GM18519 (cell line): ENCODE data around the gene PCSK7.

Experiments
- ATAC-seq: cut with Tn5 transposase; IDR thresholded peaks from one replicate; pipeline ENCODE4 v1.9.1; 2021; ENCODE audit warnings: mild to moderate bottlenecking, moderate library complexity; ENCODE audit not compliant: unreplicated experiment, low FRiP score

PCSK7 gene

GRCh38 chr11:117232092-117232878 lies 412 bp upstream of the PCSK7 start, which contains the start of gene RNF214:
RNF214 (plus strand) TSS chr11:117232671; CDS start chr11:117234273, 1,602 bp downstream.
- ATAC-seq, result no peak

- ATAC-seq, result no peak
These were observed 653 bp downstream of the PCSK7 start for GRCh38 chr11:117230999-117231841.

GRCh38 chr11:117230286-117230961 lies 1.4 kb downstream of the PCSK7 start:
- ATAC-seq, result no peak

GRCh38 chr11:117229931-117230285 lies 2.0 kb downstream of the PCSK7 start:
- no peak for ATAC-seq

GRCh38 chr11:117229411-117229810 lies 2.5 kb downstream of the PCSK7 start:
- ATAC-seq, result no peak

- ATAC-seq, result no peak
These were observed 3.8 kb downstream of the PCSK7 start for GRCh38 chr11:117228091-117228490.

- ATAC-seq, result no peak
These were observed 5.2 kb downstream of the PCSK7 start for GRCh38 chr11:117226388-117227385.

- no peak for ATAC-seq
These were observed 6.2 kb downstream of the PCSK7 start for GRCh38 chr11:117225553-117226170.

GRCh38 chr11:117223741-117224689 lies 7.9 kb downstream of the PCSK7 start:
- ATAC-seq, result no peak

- ATAC-seq, result no peak
These were observed 8.7 kb downstream of the PCSK7 start for GRCh38 chr11:117222991-117223740.

- no peak for ATAC-seq
These were observed 9.9 kb downstream of the PCSK7 start for GRCh38 chr11:117221775-117222517.

GRCh38 chr11:117220999-117221774 lies 10.7 kb downstream of the PCSK7 start:
- no peak for ATAC-seq

- ATAC-seq, result no peak
These were observed 11.3 kb downstream of the PCSK7 start for GRCh38 chr11:117220568-117220967.

- no peak for ATAC-seq
These were observed 11.9 kb downstream of the PCSK7 start for GRCh38 chr11:117219995-117220394.

GRCh38 chr11:117219455-117219854 lies 12.4 kb downstream of the PCSK7 start:
- no peak for ATAC-seq

- no peak for ATAC-seq
These were observed 12.9 kb downstream of the PCSK7 start for GRCh38 chr11:117219001-117219400.
